Measurements from ENCODE around the gene SEC61B.

DNA sequence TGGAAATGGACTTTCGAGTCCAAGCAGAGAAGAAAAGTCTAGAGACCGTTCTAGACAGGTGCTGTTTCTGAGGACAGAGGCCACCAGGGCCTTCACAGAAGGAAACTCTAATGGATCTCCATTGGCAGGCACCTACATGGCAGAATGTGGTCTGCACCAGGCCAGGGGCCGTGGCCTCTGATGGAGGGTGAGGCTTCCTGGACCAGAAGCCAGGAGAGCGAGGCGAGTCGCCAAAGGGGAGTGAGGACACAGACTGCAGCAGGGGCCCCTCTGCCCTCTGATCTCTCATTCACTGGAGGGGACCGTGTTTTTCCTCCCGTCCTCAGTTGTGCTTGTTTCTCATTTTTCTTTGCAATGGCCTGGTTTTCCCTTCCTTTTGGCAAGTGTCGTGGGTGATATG lies 41.4 kb upstream of the SEC61B start:
- TF ChIP-seq, protein P1, sequence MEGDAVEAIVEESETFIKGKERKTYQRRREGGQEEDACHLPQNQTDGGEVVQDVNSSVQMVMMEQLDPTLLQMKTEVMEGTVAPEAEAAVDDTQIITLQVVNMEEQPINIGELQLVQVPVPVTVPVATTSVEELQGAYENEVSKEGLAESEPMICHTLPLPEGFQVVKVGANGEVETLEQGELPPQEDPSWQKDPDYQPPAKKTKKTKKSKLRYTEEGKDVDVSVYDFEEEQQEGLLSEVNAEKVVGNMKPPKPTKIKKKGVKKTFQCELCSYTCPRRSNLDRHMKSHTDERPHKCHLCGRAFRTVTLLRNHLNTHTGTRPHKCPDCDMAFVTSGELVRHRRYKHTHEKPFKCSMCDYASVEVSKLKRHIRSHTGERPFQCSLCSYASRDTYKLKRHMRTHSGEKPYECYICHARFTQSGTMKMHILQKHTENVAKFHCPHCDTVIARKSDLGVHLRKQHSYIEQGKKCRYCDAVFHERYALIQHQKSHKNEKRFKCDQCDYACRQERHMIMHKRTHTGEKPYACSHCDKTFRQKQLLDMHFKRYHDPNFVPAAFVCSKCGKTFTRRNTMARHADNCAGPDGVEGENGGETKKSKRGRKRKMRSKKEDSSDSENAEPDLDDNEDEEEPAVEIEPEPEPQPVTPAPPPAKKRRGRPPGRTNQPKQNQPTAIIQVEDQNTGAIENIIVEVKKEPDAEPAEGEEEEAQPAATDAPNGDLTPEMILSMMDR (IDR thresholded peaks at IDR 0.05), result no peak
- no peak for TF ChIP-seq POLR2A (IDR thresholded peaks at IDR 0.05)
